ENCODE data around the gene USP47. TPM values are rescaled to one million over a fixed set of nuclear protein-coding genes. Genes with fewer than 3 reads are reported as not detected.

USP47 gene
- total and polyA plus RNA-seq, 7 donors, result 31.3 to 132 (median 78.9) TPM

DNA sequence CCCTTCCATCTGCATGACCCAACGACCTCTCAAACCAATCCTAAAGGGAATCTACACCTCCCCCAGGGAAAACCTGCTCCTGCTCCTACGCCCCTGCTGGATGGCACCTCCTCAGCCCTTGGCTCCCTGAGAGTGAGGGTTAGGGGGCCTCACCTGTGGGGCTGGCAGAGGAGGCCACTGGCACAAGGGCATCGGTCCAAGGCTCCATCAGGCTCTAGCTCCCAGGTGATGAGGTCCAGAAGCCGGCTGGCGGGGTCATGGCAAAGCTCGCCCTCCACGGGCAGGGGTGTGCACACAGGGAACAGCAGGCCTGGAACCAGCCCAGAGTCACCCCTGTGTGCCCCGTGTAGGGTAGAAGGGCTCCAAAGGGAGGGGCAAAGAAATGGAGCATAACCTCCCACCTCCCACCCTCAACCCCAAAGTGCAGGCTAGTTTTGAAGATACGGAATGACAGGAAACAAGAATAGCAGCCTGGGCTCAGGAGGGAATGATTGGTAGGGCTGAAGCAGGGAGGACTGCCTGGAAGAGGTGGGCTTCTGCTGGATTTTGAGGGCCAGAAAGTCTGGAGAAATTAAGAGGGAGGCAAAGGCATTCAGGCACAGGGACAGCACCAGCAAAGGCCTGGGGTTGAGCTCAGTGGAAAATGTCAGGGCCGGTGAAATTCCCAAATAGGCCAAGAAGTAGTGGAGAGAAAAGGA lies 124.0 kb downstream of the USP47 start:
- no peaks in the 10 kb centered on the region for H3K9me3 ChIP-seq
- TF ChIP-seq, protein P1, sequence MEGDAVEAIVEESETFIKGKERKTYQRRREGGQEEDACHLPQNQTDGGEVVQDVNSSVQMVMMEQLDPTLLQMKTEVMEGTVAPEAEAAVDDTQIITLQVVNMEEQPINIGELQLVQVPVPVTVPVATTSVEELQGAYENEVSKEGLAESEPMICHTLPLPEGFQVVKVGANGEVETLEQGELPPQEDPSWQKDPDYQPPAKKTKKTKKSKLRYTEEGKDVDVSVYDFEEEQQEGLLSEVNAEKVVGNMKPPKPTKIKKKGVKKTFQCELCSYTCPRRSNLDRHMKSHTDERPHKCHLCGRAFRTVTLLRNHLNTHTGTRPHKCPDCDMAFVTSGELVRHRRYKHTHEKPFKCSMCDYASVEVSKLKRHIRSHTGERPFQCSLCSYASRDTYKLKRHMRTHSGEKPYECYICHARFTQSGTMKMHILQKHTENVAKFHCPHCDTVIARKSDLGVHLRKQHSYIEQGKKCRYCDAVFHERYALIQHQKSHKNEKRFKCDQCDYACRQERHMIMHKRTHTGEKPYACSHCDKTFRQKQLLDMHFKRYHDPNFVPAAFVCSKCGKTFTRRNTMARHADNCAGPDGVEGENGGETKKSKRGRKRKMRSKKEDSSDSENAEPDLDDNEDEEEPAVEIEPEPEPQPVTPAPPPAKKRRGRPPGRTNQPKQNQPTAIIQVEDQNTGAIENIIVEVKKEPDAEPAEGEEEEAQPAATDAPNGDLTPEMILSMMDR (IDR thresholded peaks at IDR 0.05), result no peak
- no peak overlapping the region for H3K4me3 ChIP-seq
- H3K27me3 ChIP-seq (ENCODE audit: insufficient read depth in 3 of 3, low read length in 2 of 3), result no peaks in the 10 kb centered on the region
- no peaks in the 10 kb centered on the region for H3K36me3 ChIP-seq (ENCODE audit: insufficient read depth in 1 of 2, low read depth in 1 of 2)
- WGBS, 3 donors, result 92 to 95% (median 94%) methylated on average over 10 of the region's 10 CpGs
- DNase-seq, result peak in 1 of 2 donors; percentile 51
- ATAC-seq, result no peak
- peaks cover 5% of the 10 kb centered on the region for H3K4me1 ChIP-seq
- intact Hi-C loops (cut with DNase I), result no loop called here
- H3K27ac ChIP-seq, result no peak overlapping the region

DNA sequence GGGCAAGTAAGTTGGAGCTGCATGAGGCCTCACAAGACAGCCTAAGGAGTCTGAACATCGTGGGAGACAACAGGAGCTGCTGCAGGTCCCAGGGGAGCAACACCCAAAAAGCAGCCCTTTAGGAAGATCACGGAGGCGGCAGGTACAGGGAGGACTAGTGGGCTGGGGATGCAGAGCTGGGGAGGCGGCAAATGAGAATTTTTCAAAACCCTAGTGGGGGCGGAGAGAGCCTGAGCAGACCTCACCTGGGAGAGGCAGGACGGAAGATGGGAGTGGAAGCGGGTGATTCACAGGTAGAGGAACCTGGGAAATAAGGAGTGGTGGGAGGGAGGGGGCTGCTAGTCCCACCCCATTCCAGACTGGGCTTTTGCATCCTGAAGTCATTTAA lies 124.6 kb downstream of the USP47 start:
- intact Hi-C loops (cut with DNase I), result no loop called here
- TF ChIP-seq, protein P1 (IDR thresholded peaks at IDR 0.05), result no peak
- H3K4me3 ChIP-seq, result no peak overlapping the region
- no peaks in the 10 kb centered on the region for H3K36me3 ChIP-seq (ENCODE audit: insufficient read depth in 1 of 2, low read depth in 1 of 2)
- peak in 1 of 2 donors; percentile 20 for DNase-seq
- WGBS, 3 donors, result 93 to 94% (median 93%) methylated on average over 7 of the region's 7 CpGs
- H3K9me3 ChIP-seq, result no peaks in the 10 kb centered on the region
- no peak for ATAC-seq
- H3K27me3 ChIP-seq (ENCODE audit: insufficient read depth in 3 of 3, low read length in 2 of 3), result no peaks in the 10 kb centered on the region
- H3K4me1 ChIP-seq, result peaks cover 5% of the 10 kb centered on the region
- no peak overlapping the region for H3K27ac ChIP-seq

DNA sequence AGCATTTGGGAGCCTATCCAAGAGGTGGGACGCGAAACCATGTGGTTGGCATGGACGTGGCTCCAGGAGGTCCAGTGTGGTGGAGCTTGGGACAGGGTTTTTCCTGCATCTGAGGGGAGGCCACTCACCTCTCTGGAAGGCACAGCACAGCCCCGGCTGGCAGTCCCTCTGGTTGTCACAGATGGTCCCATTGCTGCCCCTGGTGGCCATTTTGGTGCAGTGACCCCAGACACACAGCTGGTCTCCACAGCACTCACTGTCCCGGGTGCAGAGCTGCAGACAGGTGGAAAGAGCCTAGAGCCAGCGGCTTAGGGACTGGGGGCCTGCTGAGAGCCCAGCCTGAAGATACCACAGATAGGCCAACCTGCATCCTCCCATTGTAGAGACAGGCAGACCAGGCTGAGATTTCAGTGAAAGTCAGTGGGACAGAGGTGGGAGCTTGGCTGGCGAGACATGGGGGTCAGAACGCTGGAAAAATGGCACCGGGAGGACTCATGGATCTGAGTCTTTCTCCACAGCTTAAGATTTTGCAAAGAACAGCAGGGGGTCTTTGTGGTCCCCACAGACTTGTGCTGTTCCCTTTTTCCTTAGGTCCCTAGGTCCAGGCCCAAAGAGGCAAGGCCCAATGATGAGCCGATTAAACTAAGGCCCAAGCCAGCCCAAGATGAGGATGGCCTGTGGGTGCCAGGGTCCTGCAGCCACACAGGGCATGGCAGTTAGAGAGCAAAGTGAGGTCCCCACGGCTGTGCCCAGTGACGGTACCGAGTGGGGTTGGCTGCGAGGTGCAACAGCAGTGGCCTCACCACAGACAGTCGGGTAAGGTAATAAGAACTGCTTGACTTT lies 125.3 kb downstream of the USP47 start:
- Histone ChIP-seq H3K9me3 (no peaks in the 10 kb centered on the region), H3K4me3 (no peak overlapping the region), H3K27me3 (ENCODE audit: insufficient read depth in 3 of 3, low read length in 2 of 3) (no peaks in the 10 kb centered on the region), H3K36me3 (ENCODE audit: insufficient read depth in 1 of 2, low read depth in 1 of 2) (no peaks in the 10 kb centered on the region), H3K27ac (no peak overlapping the region), H3K4me1 (peaks cover 5% of the 10 kb centered on the region)
- 58 to 74% (median 60%) methylated on average over 15 of the region's 15 CpGs for WGBS, 3 donors
- intact Hi-C loops (cut with DNase I), result no loop called here
- TF ChIP-seq, protein P1 (IDR thresholded peaks at IDR 0.05), result peak; percentile 70
- ATAC-seq (peak; percentile 80 to 87 (median 87)), DNase-seq (peak; percentile 77 to 85)

DNA sequence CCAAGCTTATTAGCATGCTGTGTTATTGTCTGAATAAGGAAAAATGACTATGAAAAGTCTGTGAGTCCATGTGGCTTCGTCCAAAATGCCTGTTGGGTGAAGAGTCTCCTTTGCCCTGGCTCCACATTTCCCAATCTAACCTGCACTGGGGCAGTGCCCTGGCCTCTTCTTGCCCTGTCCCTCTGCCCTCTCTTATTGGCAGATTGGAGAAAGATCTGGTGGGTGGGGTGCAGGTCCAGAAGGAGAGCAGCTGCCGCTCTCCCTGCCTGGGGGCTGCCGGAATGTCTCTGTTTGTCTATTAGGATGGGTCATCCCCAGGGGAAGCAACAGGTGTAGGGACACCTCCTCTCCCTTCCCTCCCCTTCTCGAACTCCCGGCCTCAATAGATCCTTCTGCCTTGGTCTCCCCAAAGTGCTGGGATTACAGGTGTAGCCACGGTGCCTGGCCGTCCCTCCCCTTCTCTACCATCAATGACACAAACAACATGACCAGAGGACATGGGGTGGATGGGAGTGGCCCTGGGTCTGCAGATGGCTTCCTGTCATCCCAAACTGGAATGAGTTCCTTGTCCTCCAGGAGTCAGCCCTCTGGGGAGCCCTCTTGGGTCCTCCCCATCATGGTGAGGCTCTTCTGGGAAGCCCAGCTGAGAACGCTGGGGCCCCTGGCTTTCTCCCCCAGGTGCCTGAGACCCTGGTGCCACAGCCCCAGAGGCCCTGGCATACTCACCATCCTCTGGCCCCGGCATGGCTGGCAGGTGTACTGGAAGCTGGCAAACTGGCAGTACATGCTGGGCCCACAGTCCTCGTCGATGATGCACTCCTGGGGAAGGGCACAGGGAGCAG lies 126.1 kb downstream of the USP47 start:
- peak in 1 of 2 donors; percentile 28 for DNase-seq
- intact Hi-C loops (cut with DNase I), result no loop called here
- 75 to 88% (median 77%) methylated on average over 11 of the region's 11 CpGs for WGBS, 3 donors

More for the DNA sequence above, 126.1 kb downstream of the USP47 start:
- no peak overlapping the region for H3K27ac ChIP-seq
- H3K36me3 ChIP-seq (ENCODE audit: insufficient read depth in 1 of 2, low read depth in 1 of 2), result no peaks in the 10 kb centered on the region
- no peak overlapping the region for H3K4me3 ChIP-seq
- H3K4me1 ChIP-seq, result peaks cover 10% of the 10 kb centered on the region
- ATAC-seq, result no peak
- no peaks in the 10 kb centered on the region for H3K9me3 ChIP-seq
- TF ChIP-seq, protein P1 (IDR thresholded peaks at IDR 0.05), result no peak
- no peaks in the 10 kb centered on the region for H3K27me3 ChIP-seq (ENCODE audit: insufficient read depth in 3 of 3, low read length in 2 of 3)

All from psoas muscle (tissue), 8 donors.